ENCODE results near the gene DUSP3. TPM values are rescaled to one million over a fixed set of nuclear protein-coding genes. Genes with fewer than 3 reads are reported as not detected.

The DUSP3 gene
- total and polyA plus RNA-seq, 2 of the 13 experiments (the other 11 are each of a cell fraction or from before 2014, with no cell fraction given), result 60.0 to 71.5 TPM

DNA sequence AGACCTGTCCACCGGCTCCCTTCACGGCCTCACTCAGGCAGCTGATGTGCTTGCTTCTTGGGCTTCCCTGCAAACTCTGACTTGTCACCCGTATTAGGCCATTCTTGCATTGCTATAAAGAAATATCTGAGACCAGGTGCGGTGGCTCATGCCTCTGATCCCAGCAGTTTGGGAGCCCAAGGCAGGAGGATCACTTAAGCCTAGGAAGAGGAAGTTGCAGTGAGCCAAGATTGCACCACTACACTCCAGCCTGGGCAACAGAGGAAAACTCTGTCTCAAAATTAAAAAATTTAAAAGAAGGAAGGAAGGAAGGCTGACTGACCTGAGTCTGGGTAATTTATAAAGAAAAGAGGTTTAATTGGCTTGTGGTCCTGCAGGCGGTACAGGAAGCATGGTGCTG, 37.1 kb downstream of the DUSP3 start:
- no TSS peak for BruUV-seq (replicated peaks)
- POLR2A ChIA-PET, result no interaction called here
- no peak for FAIRE-seq

More for the DNA sequence above, 37.1 kb downstream of the DUSP3 start:
- Histone ChIP-seq H3K27ac (ENCODE audit: extremely low read length, insufficient read depth, low read length) (no peak overlapping the region), H3K36me3 (replicated peaks in 1 of 2; ENCODE audit: control insufficient read depth in 1 of 2, insufficient read depth in 2 of 2, low read length in 2 of 2) (no peaks in the 10 kb centered on the region), H4K20me1 (ENCODE audit: insufficient read depth, low read length) (no peaks in the 10 kb centered on the region), H3K4me2 (ENCODE audit: low read depth, low read length) (no peak overlapping the region), H3K9ac (ENCODE audit: insufficient read depth, low read depth, low read length) (no peak overlapping the region), H2AFZ (ENCODE audit: low read length) (no peak overlapping the region), H3K27me3 (ENCODE audit: control insufficient read depth in 1 of 2, insufficient read depth in 2 of 2, low read length in 2 of 2) (peaks cover 5 to 54% of the 10 kb centered on the region in 2 experiments; a peak in 3 of 5 replicates), H3K9me3 (ENCODE audit: low read length) (no peaks in the 10 kb centered on the region), H3K4me3 (replicated peaks in 1 of 3; ENCODE audit: insufficient read depth in 1 of 3, low read depth in 2 of 3, low read length in 3 of 3) (no peak overlapping the region), H3K4me1 (ENCODE audit: insufficient read depth, low read length) (no peaks in the 10 kb centered on the region), H3K79me2 (ENCODE audit: insufficient read depth, low read length) (no peaks in the 10 kb centered on the region)
- in situ Hi-C loops (cut with HindIII; ENCODE audit: extremely low pct_ligation_motif_present, low pct_unique_long_range_greater_than_20kb), result no loop called here
- intact Hi-C loops (cut with micrococcal nuclease; ENCODE audit: unreplicated experiment), result no loop called here
- DNase-seq (ENCODE audit: low spot score), result no peak
- TF ChIP-seq ZNF160 (CRISPR knock-in tag; IDR thresholded peaks at IDR 0.05) (no peak), NR2F6 (IDR thresholded peaks at IDR 0.05) (no peak), NR2F6 (CRISPR knock-in tag; IDR thresholded peaks at IDR 0.05) (no peak), MEIS1 (CRISPR knock-in tag; IDR thresholded peaks at IDR 0.05; ENCODE audit: borderline replicate concordance) (no peak), ZNF720 (CRISPR knock-in tag; IDR thresholded peaks at IDR 0.05) (no peak), ZNF44 (CRISPR knock-in tag; IDR thresholded peaks at IDR 0.05) (no peak), ARNTL (CRISPR knock-in tag; IDR thresholded peaks at IDR 0.05) (no peak), ZNF672 (CRISPR knock-in tag; IDR thresholded peaks at IDR 0.05) (no peak), NR2C2 (CRISPR knock-in tag; IDR thresholded peaks at IDR 0.05; ENCODE audit: borderline replicate concordance) (no peak), SNAPC2 (CRISPR knock-in tag; IDR thresholded peaks at IDR 0.05) (no peak), ZFYVE20 (CRISPR knock-in tag; IDR thresholded peaks at IDR 0.05; ENCODE audit: borderline replicate concordance, low read depth) (no peak), CC2D1A (CRISPR knock-in tag; IDR thresholded peaks at IDR 0.05) (no peak), ZNF781 (CRISPR knock-in tag; IDR thresholded peaks at IDR 0.05; ENCODE audit: borderline replicate concordance, not compliant biosample characterization) (no peak), NKX3-1 (CRISPR knock-in tag; IDR thresholded peaks at IDR 0.05) (no peak)
- TF ChIP-seq, protein P1, sequence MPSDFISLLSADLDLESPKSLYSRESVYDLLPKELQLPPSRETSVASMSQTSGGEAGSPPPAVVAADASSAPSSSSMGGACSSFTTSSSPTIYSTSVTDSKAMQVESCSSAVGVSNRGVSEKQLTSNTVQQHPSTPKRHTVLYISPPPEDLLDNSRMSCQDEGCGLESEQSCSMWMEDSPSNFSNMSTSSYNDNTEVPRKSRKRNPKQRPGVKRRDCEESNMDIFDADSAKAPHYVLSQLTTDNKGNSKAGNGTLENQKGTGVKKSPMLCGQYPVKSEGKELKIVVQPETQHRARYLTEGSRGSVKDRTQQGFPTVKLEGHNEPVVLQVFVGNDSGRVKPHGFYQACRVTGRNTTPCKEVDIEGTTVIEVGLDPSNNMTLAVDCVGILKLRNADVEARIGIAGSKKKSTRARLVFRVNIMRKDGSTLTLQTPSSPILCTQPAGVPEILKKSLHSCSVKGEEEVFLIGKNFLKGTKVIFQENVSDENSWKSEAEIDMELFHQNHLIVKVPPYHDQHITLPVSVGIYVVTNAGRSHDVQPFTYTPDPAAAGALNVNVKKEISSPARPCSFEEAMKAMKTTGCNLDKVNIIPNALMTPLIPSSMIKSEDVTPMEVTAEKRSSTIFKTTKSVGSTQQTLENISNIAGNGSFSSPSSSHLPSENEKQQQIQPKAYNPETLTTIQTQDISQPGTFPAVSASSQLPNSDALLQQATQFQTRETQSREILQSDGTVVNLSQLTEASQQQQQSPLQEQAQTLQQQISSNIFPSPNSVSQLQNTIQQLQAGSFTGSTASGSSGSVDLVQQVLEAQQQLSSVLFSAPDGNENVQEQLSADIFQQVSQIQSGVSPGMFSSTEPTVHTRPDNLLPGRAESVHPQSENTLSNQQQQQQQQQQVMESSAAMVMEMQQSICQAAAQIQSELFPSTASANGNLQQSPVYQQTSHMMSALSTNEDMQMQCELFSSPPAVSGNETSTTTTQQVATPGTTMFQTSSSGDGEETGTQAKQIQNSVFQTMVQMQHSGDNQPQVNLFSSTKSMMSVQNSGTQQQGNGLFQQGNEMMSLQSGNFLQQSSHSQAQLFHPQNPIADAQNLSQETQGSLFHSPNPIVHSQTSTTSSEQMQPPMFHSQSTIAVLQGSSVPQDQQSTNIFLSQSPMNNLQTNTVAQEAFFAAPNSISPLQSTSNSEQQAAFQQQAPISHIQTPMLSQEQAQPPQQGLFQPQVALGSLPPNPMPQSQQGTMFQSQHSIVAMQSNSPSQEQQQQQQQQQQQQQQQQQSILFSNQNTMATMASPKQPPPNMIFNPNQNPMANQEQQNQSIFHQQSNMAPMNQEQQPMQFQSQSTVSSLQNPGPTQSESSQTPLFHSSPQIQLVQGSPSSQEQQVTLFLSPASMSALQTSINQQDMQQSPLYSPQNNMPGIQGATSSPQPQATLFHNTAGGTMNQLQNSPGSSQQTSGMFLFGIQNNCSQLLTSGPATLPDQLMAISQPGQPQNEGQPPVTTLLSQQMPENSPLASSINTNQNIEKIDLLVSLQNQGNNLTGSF (CRISPR knock-in tag; IDR thresholded peaks at IDR 0.05), result no peak
- TF ChIP-seq, protein P2, sequence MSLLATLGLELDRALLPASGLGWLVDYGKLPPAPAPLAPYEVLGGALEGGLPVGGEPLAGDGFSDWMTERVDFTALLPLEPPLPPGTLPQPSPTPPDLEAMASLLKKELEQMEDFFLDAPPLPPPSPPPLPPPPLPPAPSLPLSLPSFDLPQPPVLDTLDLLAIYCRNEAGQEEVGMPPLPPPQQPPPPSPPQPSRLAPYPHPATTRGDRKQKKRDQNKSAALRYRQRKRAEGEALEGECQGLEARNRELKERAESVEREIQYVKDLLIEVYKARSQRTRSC (CRISPR knock-in tag; IDR thresholded peaks at IDR 0.05; ENCODE audit: low read depth), result no peak
- 58% methylated on average over 5 of the region's 5 CpGs for WGBS (ENCODE audit: low lambda C conversion rate)
- CTCF ChIA-PET (ENCODE audit: low intra/inter-chr PET ratio, low total read pairs), result no interaction called here
- no peak for ATAC-seq
